C4-2B (cell line): Measurements from ENCODE around the gene MAPRE2.

Experiments used
- CTCF ChIP-seq: fragments of 450-650 bp; conservative IDR thresholded peaks from 2 replicates; pipeline ENCODE4 v1.5.1; 2017; ENCODE audit warnings: mild to moderate bottlenecking
- ZFX ChIP-seq: fragments of 450-650 bp; IDR thresholded peaks from 2 replicates; pipeline ENCODE4 v1.6.1; 2017

DNA sequence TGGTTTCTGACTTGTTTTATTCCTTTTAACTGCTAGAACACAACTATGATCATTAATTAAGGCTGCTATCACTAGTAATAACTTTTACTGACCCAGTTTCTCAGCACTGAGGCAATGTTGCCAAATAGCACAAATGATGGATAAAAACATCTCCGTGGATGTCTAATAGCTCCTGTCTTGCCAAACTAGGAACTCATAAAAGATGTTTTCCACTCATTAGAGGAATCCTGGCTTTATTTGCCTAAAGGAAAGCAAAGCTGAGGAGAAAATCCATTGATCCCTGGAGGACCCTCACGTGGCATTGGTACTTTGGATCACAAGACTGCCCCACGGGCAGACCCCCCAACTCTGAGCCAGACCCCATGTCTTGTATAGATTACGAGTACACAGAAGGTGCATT lies 103.5 kb downstream of the MAPRE2 start:
- TF ChIP-seq CTCF (no peak), ZFX (no peak)
